ENCODE measurements around the gene CR2.
A peak's percentile ranks its signal among the peaks of the same experiment; 100 is the strongest.

CR2 gene

GRCh38 chr1:207462535-207462934 is 8.4 kb downstream of the CR2 start:
- Histone ChIP-seq H3K4me3 (ENCODE audit: control insufficient read depth in 1 of 7, extremely low read depth in 1 of 7, insufficient read depth in 4 of 7, low read depth in 2 of 7, low read length in 6 of 7) (no peak overlapping the region), H3K9me3 (ENCODE audit: control extremely low read depth in 1 of 5, control insufficient read depth in 4 of 5, insufficient read depth in 2 of 5, low read depth in 1 of 5, low read length in 4 of 5) (no peaks in the 10 kb centered on the region), H3K36me3 (ENCODE audit: control insufficient read depth in 4 of 4, insufficient read depth in 4 of 4, low read length in 3 of 4) (no peaks in the 10 kb centered on the region), H3K4me1 (ENCODE audit: control extremely low read depth in 1 of 4, control insufficient read depth in 4 of 4, insufficient read depth in 4 of 4, low read length in 3 of 4) (no peaks in the 10 kb centered on the region), H3K27me3 (replicated peaks in 2 of 5; ENCODE audit: control insufficient read depth in 4 of 5, insufficient read depth in 5 of 5, low read length in 4 of 5) (no peaks in the 10 kb centered on the region), H3K27ac (ENCODE audit: insufficient read depth in 1 of 2, low read depth in 1 of 2, low read length in 2 of 2, poor library complexity in 1 of 2, severe bottlenecking in 2 of 2) (no peak overlapping the region)
- no peak for DNase-seq
- ChIA-PET POLR2A (no interaction called here), CTCF (no interaction called here)

- Histone ChIP-seq H3K4me3 (ENCODE audit: control insufficient read depth in 1 of 7, extremely low read depth in 1 of 7, insufficient read depth in 4 of 7, low read depth in 2 of 7, low read length in 6 of 7) (no peak overlapping the region), H3K36me3 (ENCODE audit: control insufficient read depth in 4 of 4, insufficient read depth in 4 of 4, low read length in 3 of 4) (no peaks in the 10 kb centered on the region), H3K27me3 (replicated peaks in 2 of 5; ENCODE audit: control insufficient read depth in 4 of 5, insufficient read depth in 5 of 5, low read length in 4 of 5) (no peaks in the 10 kb centered on the region), H3K9me3 (ENCODE audit: control extremely low read depth in 1 of 5, control insufficient read depth in 4 of 5, insufficient read depth in 2 of 5, low read depth in 1 of 5, low read length in 4 of 5) (no peaks in the 10 kb centered on the region), H3K27ac (ENCODE audit: insufficient read depth in 1 of 2, low read depth in 1 of 2, low read length in 2 of 2, poor library complexity in 1 of 2, severe bottlenecking in 2 of 2) (no peak overlapping the region), H3K4me1 (ENCODE audit: control extremely low read depth in 1 of 4, control insufficient read depth in 4 of 4, insufficient read depth in 4 of 4, low read length in 3 of 4) (no peaks in the 10 kb centered on the region)
- DNase-seq = no peak
- POLR2A ChIA-PET = no interaction called here
- CTCF ChIA-PET = interaction anchor here (0.8 to 1.1 kb wide), 3 partner anchors 9 to 536 kb away, joined by 3 to 5 read pairs (median 3); partner anchors contain the start of gene CR2
Observed at GRCh38 chr1:207463021-207463420, 8.9 kb downstream of the CR2 start.

GRCh38 chr1:207463571-207463970 is 9.4 kb downstream of the CR2 start:
- CTCF ChIA-PET = interaction anchor here (0.8 to 1.1 kb wide), 3 partner anchors 10 to 537 kb away, joined by 3 to 5 read pairs (median 3); partner anchors contain the start of gene CR2
- Histone ChIP-seq H3K27ac (ENCODE audit: insufficient read depth in 1 of 2, low read depth in 1 of 2, low read length in 2 of 2, poor library complexity in 1 of 2, severe bottlenecking in 2 of 2) (no peak overlapping the region), H3K4me3 (ENCODE audit: control insufficient read depth in 1 of 7, extremely low read depth in 1 of 7, insufficient read depth in 4 of 7, low read depth in 2 of 7, low read length in 6 of 7) (no peak overlapping the region), H3K9me3 (ENCODE audit: control extremely low read depth in 1 of 5, control insufficient read depth in 4 of 5, insufficient read depth in 2 of 5, low read depth in 1 of 5, low read length in 4 of 5) (no peaks in the 10 kb centered on the region), H3K4me1 (ENCODE audit: control extremely low read depth in 1 of 4, control insufficient read depth in 4 of 4, insufficient read depth in 4 of 4, low read length in 3 of 4) (no peaks in the 10 kb centered on the region), H3K36me3 (ENCODE audit: control insufficient read depth in 4 of 4, insufficient read depth in 4 of 4, low read length in 3 of 4) (no peaks in the 10 kb centered on the region), H3K27me3 (replicated peaks in 2 of 5; ENCODE audit: control insufficient read depth in 4 of 5, insufficient read depth in 5 of 5, low read length in 4 of 5) (no peaks in the 10 kb centered on the region)
- WGBS (ENCODE audit: insufficient coverage) = no CpG with 5 or more reads among the region's 3 CpGs
- peak in 2 of 3 donors; percentile 2 to 10 for DNase-seq
- POLR2A ChIA-PET = no interaction called here

DNA sequence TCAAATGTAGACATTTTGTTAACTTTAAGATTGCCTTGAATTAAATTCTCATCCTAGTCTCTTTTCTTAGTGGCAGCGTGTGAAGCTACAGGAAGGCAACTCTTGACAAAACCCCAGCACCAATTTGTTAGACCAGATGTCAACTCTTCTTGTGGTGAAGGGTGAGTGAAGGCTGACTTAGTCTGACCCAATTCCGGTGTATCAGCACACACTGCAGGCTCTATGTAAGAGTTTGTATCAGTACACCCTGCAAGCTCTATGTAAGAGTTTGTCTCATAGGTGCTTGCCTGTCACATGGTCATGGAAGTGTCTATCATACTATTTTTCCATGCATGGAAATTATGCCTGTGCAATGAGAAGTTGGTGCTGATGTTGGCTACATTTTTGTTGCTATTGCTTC is 16.8 kb downstream of the CR2 start:
- POLR2A ChIA-PET = no interaction called here
- Histone ChIP-seq H3K27me3 (replicated peaks in 2 of 5; ENCODE audit: control insufficient read depth in 4 of 5, insufficient read depth in 5 of 5, low read length in 4 of 5) (no peaks in the 10 kb centered on the region), H3K9me3 (ENCODE audit: control extremely low read depth in 1 of 5, control insufficient read depth in 4 of 5, insufficient read depth in 2 of 5, low read depth in 1 of 5, low read length in 4 of 5) (no peaks in the 10 kb centered on the region), H3K27ac (ENCODE audit: insufficient read depth in 1 of 2, low read depth in 1 of 2, low read length in 2 of 2, poor library complexity in 1 of 2, severe bottlenecking in 2 of 2) (no peak overlapping the region), H3K4me3 (ENCODE audit: control insufficient read depth in 1 of 7, extremely low read depth in 1 of 7, insufficient read depth in 4 of 7, low read depth in 2 of 7, low read length in 6 of 7) (no peak overlapping the region), H3K4me1 (ENCODE audit: control extremely low read depth in 1 of 4, control insufficient read depth in 4 of 4, insufficient read depth in 4 of 4, low read length in 3 of 4) (no peaks in the 10 kb centered on the region), H3K36me3 (ENCODE audit: control insufficient read depth in 4 of 4, insufficient read depth in 4 of 4, low read length in 3 of 4) (no peaks in the 10 kb centered on the region)
- no peak for DNase-seq
- WGBS (ENCODE audit: insufficient coverage) = 100% methylated on average over 1 of the region's 2 CpGs
- CTCF ChIA-PET = interaction anchor here (1.0 kb wide), 1 partner anchor 58 kb away, joined by 3 read pairs; no protein-coding TSS in a partner anchor

- Histone ChIP-seq H3K27me3 (replicated peaks in 2 of 5; ENCODE audit: control insufficient read depth in 4 of 5, insufficient read depth in 5 of 5, low read length in 4 of 5) (no peaks in the 10 kb centered on the region), H3K4me3 (ENCODE audit: control insufficient read depth in 1 of 7, extremely low read depth in 1 of 7, insufficient read depth in 4 of 7, low read depth in 2 of 7, low read length in 6 of 7) (no peak overlapping the region), H3K27ac (ENCODE audit: insufficient read depth in 1 of 2, low read depth in 1 of 2, low read length in 2 of 2, poor library complexity in 1 of 2, severe bottlenecking in 2 of 2) (no peak overlapping the region), H3K36me3 (ENCODE audit: control insufficient read depth in 4 of 4, insufficient read depth in 4 of 4, low read length in 3 of 4) (no peaks in the 10 kb centered on the region), H3K4me1 (ENCODE audit: control extremely low read depth in 1 of 4, control insufficient read depth in 4 of 4, insufficient read depth in 4 of 4, low read length in 3 of 4) (no peaks in the 10 kb centered on the region), H3K9me3 (ENCODE audit: control extremely low read depth in 1 of 5, control insufficient read depth in 4 of 5, insufficient read depth in 2 of 5, low read depth in 1 of 5, low read length in 4 of 5) (no peaks in the 10 kb centered on the region)
- ChIA-PET CTCF (no interaction called here), POLR2A (no interaction called here)
- no peak for DNase-seq
- WGBS (ENCODE audit: insufficient coverage) = no CpG with 5 or more reads among the region's 1 CpG
Observed at GRCh38 chr1:207474210-207474609, 20.1 kb downstream of the CR2 start.

DNA sequence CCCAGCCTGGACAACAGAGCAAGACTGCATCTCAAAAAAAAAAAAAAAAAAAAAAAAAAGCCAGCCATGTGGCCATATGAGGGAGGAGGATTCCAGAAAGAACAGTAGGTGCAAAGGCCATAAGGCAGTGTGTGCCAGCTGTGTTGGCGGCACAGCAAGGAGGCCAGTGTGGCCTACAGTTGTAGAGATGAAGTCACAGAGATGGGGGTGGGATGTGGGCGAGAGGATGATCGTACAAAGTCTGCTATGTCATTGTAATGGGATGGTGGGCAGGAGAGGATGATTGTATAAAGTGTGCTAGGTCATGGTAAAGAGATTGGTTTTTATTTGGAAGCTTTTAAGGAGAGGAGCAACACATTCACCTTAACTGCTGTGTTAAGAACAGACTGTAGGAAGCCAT is 32.1 kb downstream of the CR2 start:
- CTCF ChIA-PET = interaction anchor here (0.6 kb wide), 1 partner anchor 544 kb away, joined by 3 read pairs; no protein-coding TSS in a partner anchor
- H3K4me1 ChIP-seq (ENCODE audit: control extremely low read depth in 1 of 4, control insufficient read depth in 4 of 4, insufficient read depth in 4 of 4, low read length in 3 of 4) = no peaks in the 10 kb centered on the region
- H3K9me3 ChIP-seq (ENCODE audit: control extremely low read depth in 1 of 5, control insufficient read depth in 4 of 5, insufficient read depth in 2 of 5, low read depth in 1 of 5, low read length in 4 of 5) = no peaks in the 10 kb centered on the region
- no peak overlapping the region for H3K27ac ChIP-seq (ENCODE audit: insufficient read depth in 1 of 2, low read depth in 1 of 2, low read length in 2 of 2, poor library complexity in 1 of 2, severe bottlenecking in 2 of 2)
- no peak for DNase-seq
- H3K36me3 ChIP-seq (ENCODE audit: control insufficient read depth in 4 of 4, insufficient read depth in 4 of 4, low read length in 3 of 4) = no peaks in the 10 kb centered on the region
- H3K4me3 ChIP-seq (ENCODE audit: control insufficient read depth in 1 of 7, extremely low read depth in 1 of 7, insufficient read depth in 4 of 7, low read depth in 2 of 7, low read length in 6 of 7) = no peak overlapping the region
- no peaks in the 10 kb centered on the region for H3K27me3 ChIP-seq (replicated peaks in 2 of 5; ENCODE audit: control insufficient read depth in 4 of 5, insufficient read depth in 5 of 5, low read length in 4 of 5)
- 94% methylated on average over 3 of the region's 3 CpGs for WGBS (ENCODE audit: insufficient coverage)
- POLR2A ChIA-PET = no interaction called here

- Histone ChIP-seq H3K4me1 (ENCODE audit: control extremely low read depth in 1 of 4, control insufficient read depth in 4 of 4, insufficient read depth in 4 of 4, low read length in 3 of 4) (no peaks in the 10 kb centered on the region), H3K9me3 (ENCODE audit: control extremely low read depth in 1 of 5, control insufficient read depth in 4 of 5, insufficient read depth in 2 of 5, low read depth in 1 of 5, low read length in 4 of 5) (no peaks in the 10 kb centered on the region), H3K36me3 (ENCODE audit: control insufficient read depth in 4 of 4, insufficient read depth in 4 of 4, low read length in 3 of 4) (no peaks in the 10 kb centered on the region), H3K27me3 (replicated peaks in 2 of 5; ENCODE audit: control insufficient read depth in 4 of 5, insufficient read depth in 5 of 5, low read length in 4 of 5) (no peaks in the 10 kb centered on the region), H3K27ac (ENCODE audit: insufficient read depth in 1 of 2, low read depth in 1 of 2, low read length in 2 of 2, poor library complexity in 1 of 2, severe bottlenecking in 2 of 2) (no peak overlapping the region), H3K4me3 (ENCODE audit: control insufficient read depth in 1 of 7, extremely low read depth in 1 of 7, insufficient read depth in 4 of 7, low read depth in 2 of 7, low read length in 6 of 7) (no peak overlapping the region)
- ChIA-PET POLR2A (interaction anchor here (0.6 kb wide), 1 partner anchor 311 kb away, joined by 4 read pairs; no protein-coding TSS in a partner anchor), CTCF (interaction anchor here (1.1 to 1.8 kb wide), 3 partner anchors 11 to 40 kb away, joined by 3 to 5 read pairs (median 3); no protein-coding TSS in a partner anchor)
- no peak for DNase-seq
- 100% methylated on average over 2 of the region's 4 CpGs for WGBS (ENCODE audit: insufficient coverage)
Observed at GRCh38 chr1:207487636-207488035, 33.5 kb downstream of the CR2 start.

Data from common myeloid progenitor, CD34-positive (primary cell).